Fibroblast of the conjunctiva (primary cell): ENCODE measurements around the gene PTPRT.

Experiments used
- DNase-seq: peaks from one replicate; pipeline ENCODE4 v3.0.0-alpha.2; 2010; ENCODE audit warnings: low read depth

Gene PTPRT

GRCh38 chr20:42549496-42549895 is 640.2 kb downstream of the PTPRT start:
- no peak for DNase-seq

DNA sequence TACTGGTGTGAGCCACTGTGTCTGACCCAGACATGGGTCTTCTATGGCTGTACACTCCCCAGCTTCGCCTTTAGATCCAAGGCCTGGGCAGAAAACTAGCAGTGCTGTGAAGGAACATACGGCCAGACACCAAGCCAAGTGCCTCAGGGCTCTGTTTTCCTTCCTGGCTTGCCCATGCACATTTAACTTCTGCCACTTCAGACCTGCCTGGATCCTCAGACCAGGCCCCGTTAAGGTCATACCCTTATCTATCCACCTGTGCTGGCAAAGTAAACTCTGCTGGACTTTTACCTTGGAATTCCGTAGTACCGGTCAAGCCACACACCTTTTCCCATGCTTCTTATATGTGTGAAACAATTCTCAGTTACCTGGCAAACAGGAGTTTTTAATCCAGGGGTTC is 644.8 kb downstream of the PTPRT start:
- DNase-seq, result no peak

- DNase-seq, result no peak
These were observed 656.9 kb downstream of the PTPRT start for GRCh38 chr20:42532831-42533230.

DNA sequence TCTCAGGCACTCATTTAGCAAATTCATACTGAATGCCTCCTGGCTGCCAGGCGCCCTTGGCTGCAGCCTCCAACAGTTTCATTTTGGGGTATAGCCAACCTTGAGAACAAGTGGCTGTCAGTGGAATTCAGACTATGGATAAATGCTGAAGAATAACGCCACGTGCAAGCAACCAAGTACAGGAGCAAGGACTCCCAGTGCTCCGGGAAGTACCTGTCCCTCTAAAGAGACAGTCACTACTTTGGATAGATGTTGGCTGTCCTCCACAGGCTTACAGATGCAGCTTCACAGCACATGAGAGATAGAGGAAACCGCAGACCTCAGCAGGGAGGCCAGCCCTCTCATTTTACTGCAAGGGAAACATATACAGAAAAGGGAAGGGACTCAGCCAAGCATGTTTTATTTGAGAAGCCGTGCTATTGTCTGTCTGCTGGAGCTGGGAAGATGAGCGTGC is 658.2 kb downstream of the PTPRT start:
- DNase-seq, result no peak

DNA sequence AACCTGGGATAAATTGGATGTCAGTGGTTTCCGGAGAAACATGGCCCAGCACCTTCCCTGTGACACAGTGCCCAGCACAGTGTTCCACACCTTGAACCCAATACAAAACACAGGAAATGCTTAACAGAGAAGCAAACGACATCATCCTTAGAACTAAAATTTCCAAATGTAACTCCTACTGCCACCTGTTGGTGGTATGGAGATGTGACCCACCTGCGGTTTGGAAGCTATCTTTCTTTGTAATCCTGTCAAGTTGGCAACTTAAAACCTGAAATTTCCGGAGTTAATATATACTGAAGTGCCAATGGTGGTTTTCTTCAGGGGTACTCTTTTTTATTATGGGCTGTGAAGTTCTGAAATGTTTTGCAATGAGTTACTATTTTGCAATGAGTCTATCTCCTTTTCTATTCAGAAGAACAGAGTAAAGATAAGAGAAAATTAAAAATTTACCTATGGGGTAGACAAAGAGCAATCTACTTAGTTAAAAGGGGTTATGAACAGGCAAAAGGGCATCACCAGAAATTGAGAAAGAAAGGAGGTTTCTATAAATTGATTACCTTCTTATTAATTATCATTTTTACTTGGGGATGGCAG is 658.8 kb downstream of the PTPRT start:
- DNase-seq, result no peak

GRCh38 chr20:42530191-42530590 is 659.5 kb downstream of the PTPRT start:
- DNase-seq, result no peak

GRCh38 chr20:42524058-42524457 is 665.6 kb downstream of the PTPRT start:
- no peak for DNase-seq

GRCh38 chr20:42516692-42517091 is 673.0 kb downstream of the PTPRT start:
- DNase-seq, result no peak

DNA sequence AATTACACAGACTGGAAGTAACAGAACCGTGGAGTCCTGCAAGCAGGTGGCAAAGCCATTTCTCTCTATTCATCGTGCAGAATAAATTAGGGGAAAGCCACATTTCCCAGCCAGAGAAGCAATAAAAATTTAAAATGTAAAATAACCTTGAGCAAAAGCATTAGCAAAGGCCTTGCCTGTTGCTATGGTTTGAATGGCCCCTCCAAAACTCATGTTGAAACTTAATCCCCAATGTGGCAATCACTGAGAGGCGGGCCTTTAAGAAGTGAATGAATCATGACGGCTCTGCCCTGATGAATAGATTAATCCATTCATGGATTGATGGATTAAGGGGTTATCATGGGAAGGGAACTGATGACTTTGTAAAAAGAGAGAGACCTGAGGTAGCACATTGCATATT is 679.0 kb downstream of the PTPRT start:
- DNase-seq, result no peak

DNA sequence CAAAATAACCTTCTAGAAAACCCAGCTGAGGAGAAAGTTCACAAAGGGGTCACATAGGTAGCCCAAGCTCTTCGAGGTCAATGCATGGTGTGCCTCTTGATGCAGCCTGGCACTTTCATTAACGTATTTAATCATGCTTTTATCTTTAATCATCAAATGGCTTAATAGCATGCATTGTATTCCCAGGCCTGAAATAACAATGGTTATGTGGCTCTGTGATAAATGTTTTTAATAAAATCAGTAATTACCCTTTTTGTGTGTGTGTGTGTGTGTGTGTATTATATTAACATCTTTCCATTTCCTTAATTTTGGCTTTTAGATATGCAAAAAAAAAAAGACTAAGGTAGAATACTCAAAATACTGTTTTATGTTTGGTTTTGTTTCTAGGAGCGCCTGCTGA is 681.8 kb downstream of the PTPRT start:
- no peak for DNase-seq

DNA sequence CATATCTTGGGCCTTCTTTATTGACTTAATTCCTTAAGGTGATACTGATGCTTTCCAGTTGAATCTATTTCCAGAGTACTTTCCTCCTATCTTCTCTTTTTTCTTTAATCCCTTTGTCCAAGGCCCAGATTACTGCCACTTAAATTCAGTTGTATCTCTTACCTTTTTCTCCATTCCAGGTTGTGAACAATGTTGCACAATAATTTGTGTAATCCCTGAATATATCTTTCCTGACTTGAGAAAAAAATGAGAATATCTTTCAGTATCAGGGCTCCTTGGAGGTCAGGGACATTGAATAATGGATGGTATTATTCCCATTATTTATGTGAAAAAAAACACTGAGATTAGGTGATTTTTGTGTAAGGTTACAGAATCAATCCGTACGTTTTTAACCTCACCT is 683.3 kb downstream of the PTPRT start:
- no peak for DNase-seq

DNA sequence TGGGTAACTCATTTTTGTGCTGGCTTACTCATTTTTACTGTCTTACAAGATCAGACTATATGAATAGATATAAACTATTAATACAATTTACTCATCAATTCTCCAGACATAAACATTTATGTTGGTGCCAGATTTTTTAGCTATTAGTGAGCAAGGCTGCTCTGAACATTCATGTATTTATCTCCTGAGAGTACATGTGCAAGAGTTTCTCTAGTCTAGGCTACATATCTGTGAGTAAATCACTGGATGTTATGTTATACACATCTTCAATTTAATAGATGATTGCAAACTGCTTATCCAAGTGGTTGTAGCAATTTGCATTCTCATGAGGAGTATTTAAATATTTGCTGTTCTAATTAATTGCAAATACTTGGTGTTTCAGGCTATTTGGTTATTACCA is 687.1 kb downstream of the PTPRT start:
- DNase-seq, result no peak

DNA sequence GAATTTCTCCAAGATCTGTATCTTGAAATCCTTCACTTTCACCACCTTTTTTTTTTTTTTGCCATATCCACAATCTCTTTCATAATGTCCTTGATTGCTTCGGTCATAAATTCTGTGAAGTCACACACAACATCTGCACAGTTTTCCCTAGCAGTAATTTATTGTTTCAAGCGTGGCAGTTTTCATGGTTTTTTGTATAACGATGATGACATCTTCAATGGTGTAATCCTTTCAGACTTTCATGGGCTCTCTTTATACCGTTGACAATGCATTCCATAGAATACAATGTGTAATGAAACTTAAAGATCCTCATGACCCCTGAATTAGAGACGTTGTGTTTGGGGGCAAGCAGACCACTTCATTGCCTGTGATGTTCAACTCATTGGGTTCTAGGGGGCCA is 693.1 kb downstream of the PTPRT start:
- DNase-seq, result no peak

GRCh38 chr20:42494290-42494689 is 695.4 kb downstream of the PTPRT start:
- DNase-seq, result no peak

GRCh38 chr20:42493001-42493400 is 696.7 kb downstream of the PTPRT start:
- DNase-seq, result no peak

DNA sequence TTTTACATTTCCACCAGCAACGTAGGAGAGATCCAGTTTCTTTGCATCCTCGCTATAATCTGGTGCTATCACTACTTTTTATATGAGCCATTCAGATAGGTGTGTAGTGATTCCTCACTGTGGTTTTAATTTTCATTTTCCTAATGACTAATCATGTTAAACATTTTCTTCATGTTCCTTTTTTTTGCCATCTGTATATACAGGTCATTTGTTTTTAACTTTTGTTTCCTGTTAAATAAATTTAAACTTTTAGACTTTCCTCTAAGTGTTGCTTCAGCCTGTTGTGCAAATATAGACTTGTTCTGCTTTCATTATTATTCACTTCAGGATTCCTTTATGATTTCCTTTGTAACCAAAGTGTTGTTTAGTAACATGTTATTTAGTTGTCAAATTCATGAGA is 697.4 kb downstream of the PTPRT start:
- DNase-seq, result no peak

DNA sequence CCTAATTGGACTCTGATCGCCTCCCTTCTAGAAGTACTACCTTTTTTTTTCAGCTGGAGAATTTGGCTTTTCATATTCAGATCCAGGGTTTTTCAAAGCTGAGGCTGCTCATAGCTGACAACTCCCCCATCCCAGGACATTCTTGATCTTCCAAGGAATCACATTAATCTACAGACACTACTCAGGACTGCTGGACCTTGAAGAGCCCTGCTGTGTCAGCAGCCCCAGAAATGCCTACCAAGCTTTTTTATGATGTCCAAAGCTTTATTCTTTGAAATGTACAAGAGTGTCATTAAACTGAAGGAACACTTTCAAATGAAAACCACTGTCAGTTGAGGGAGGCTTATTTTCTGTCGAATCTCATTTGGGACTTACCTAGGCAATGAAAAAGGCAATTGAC is 704.1 kb downstream of the PTPRT start:
- DNase-seq, result no peak

DNA sequence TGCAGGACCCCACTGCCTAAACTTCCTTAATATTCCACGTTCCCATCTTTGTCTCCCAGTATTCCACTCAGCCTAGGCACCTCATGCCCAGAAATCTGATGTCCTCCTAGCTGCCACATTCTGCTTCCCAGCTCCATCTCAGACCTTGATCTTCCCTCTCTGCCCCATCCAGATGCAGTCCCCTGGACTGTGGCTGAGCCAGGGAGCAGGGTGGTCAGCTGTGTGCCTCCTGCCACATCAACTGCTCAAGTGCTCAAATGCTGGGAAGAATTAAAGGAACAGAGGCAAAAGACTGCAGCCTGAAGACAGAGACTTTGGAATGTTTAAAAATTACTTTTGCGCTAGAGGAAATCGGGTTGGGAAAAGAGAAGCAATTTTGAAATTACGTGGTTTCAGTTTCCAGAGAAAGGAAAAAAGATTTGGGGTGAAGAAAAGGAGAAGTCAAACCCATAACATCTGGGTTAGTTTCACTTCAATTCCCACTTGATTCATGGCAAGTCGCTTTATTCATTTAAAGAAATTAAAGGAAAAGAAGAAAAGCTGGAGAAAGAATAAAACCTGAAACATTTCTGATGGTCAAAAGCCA is 704.8 kb downstream of the PTPRT start:
- DNase-seq, result no peak

DNA sequence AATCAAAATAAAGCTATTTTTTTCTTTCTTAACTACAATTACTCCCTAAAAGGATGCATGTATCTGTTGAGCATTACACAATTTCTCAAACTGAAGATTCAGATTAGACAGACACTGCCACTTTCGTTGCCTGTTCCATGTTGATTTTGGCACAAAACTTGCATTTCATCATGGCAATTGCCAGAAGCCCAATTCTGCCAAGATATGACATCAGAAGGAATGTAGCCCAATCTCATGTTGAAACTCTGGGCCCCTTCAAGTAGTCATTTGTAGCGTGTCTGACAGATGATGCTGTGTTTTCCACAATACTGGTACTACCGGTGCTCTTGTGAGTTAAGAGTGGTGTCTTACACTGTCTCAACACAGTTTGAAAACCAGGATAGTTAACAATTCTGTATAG is 705.4 kb downstream of the PTPRT start:
- peak; percentile 1 for DNase-seq

DNA sequence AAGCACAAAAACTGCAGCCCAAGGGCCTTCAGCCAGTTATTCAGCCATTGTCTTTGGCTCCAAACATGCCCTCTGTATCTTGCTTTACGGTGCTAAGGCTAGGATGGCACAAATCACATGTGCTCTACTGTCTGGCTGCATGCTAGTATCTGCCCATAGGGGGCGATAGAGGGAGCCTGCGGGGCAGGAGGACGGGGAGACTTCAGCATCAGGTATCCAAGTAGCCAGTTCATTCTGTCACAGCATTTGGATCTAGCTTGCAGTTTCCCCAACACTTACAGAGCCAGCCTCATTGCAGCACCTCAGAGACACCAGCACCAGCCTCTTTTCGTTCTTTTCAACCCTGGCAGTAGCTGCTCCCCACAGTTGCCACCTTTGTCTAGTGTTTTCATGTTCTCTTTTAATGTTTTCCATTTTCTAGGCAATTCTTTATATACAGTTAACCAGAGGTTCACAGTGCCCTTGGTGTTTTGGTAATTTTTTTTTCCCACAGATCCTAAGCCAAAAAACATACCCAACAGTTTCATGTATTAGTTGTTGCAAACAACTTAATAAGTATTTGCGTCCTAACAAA is 705.9 kb downstream of the PTPRT start:
- no peak for DNase-seq

GRCh38 chr20:42482808-42483207 is 706.9 kb downstream of the PTPRT start:
- DNase-seq, result no peak

DNA sequence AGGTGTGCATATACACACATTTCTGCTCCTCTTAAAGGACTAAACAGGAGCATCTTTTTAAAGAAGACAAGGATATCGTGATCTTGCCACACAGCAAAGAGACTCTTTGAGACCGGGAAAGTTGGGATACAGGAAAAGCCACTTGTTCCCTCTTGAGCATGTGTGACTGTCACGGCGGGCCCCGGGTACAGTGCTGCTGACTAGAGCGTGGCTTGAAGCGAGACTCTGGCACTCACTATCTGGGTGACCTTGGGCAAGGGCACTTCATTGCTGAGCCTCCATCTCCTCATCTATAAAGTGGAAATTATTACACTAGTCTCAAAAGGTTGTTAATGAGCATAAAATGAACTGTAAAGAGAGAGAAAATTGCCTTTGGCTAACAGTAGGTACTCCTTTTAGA is 713.9 kb downstream of the PTPRT start:
- no peak for DNase-seq

GRCh38 chr20:42474646-42475045 is 715.1 kb downstream of the PTPRT start:
- DNase-seq, result no peak

- DNase-seq, result no peak
These were observed 717.5 kb downstream of the PTPRT start for GRCh38 chr20:42472198-42472597.
